GM19372 (cell line): ENCODE data around the gene MYADML2.

Experiments
- ATAC-seq: cut with Tn5 transposase; IDR thresholded peaks from one replicate; pipeline ENCODE4 v1.9.1; 2021; ENCODE audit warnings: mild to moderate bottlenecking, low read depth, moderate library complexity; ENCODE audit not compliant: unreplicated experiment

MYADML2 gene

DNA sequence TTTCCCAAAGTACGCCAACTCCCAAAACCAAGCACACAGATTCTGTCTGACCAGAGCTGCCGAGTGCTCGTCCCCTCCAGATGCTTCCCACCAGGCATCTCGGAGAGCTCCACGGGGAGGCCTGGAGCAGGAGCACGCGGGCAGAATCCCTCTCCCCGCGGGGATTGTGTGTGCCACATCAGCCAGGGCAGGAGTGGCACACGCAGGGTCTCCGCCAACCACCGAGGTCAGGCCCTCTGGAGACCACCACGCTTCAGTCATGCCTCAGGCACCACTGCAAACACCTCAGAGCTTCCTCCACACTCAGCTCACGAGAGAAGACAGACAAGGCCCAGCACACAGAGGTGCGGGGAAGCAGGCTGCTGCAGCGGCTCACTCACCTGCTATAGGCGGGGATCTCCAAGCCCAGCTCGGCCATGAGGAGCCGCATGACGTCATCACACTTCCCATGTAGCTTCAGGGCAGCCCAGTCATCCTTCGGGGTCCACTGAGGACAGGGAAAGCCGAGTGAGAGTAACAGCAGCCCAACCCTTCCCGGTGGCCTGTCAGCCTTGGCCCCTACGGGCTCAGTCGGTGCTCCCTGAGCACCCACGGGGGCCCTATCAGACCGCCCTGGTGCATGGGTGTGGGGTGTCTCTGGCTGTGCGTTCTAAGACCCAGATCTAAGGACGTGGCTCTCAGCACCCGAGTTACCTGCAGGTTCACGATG, 33.5 kb downstream of the MYADML2 start:
- ATAC-seq = no peak

DNA sequence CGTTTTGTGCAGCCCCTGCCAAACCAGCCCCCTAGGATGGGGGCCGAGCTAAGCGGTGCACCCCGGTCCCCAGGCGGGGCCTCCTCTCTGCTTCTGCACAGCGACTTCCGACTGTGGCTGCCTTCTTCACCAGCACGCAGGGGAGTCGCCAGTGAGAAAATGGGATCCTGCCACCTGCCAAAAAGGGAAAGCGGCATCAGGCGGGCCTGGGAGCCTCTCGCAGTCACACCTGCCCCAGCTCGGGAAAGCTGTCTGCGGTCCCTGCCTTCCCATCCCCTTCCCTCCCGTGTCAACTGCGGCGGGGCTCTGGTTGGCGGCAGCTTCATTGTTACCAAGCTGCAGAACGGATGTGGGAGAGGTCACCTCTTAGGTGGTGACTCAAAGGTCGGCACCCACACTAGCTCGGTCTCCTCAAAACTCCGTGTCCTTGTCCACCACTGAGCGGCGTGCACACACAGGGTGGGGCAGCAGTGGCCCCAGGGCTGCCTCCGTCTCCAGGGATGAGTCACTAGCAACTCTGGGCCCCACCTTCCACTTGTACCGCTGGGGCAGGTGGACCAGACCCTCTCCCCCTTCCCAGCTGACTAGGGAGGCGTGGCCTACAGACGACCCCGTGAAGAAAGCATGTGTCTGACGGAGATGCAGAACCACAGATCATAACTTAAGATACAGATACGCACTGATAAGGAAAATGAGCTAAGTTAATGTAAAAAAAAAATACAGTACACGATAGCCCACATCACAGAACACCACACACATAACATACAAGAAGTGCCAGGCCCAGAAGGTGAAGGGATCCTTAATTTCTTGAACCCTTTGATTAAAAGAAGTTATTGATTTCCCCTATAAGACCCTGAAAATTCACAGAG, 34.4 kb downstream of the MYADML2 start:
- no peak for ATAC-seq

DNA sequence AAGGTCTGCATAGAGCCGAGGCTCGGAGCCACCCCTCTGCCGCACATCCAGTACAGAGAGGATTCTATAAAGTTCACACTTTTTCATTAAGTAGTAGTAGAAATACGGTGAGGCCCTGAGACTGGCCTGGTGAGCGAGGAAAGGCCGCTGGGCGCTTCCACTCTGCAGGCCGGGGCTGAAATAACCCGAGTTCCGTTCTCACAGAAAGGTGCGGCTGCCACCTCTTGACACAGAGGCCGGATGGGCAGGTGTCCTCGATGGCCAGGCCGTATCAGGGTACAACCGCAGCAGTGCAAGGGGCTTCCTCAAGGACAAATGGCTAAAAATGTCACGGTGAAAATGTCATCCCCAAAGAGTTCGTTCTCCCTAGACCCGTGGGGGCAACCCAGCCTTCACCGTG, 35.1 kb downstream of the MYADML2 start:
- no peak for ATAC-seq

- ATAC-seq = peak; percentile 83
Measured at GRCh38 chr17:81911277-81911961, 35.6 kb downstream of the MYADML2 start, which contains the start of gene PCYT2. PCYT2 (minus strand) TSS chr17:81911399; CDS start chr17:81911355, 44 bp downstream.

DNA sequence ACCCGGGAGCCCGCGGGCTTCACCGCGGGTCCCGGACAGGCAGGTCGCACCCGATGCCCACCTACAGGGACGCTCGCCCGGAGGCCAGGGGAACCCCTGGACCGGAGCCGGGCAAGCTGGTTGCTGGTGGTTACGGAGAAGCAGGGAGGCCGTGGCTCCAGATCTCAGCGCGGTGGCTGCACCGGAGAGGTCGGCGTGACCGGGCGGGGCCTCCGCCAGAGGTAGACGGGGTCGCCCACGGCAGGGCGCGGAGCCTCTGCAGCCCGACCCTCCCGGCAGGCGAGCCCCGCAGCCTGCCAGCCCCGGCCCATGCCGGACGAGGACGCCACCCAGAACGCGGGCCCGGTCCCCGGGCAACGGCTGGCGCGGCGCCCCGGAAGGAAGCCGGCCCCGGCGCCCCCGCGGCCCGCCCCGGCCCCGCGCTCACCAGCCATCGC, 36.2 kb downstream of the MYADML2 start:
- no peak for ATAC-seq

GRCh38 chr17:81909966-81910839, 36.8 kb downstream of the MYADML2 start:
- no peak for ATAC-seq

DNA sequence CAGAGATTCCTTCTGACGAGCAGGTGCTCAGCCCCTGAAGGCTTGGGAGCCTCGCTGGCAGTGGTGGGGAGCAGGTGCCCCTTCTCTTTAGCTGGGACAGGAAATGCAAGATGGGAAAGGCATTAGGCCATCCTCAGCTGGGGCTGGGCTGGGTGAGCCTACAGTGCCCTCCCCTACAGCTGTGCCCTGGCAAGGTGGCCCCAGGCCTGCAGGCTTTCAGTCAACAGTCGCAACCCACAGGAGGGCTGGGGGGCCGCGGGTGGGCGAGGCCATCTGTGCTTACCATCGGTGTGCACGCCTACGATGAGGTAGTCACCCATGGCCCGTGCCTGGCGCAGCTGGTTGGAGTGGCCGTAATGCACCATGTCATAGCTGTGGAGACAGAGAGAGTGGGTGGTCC, 37.8 kb downstream of the MYADML2 start:
- no peak for ATAC-seq

DNA sequence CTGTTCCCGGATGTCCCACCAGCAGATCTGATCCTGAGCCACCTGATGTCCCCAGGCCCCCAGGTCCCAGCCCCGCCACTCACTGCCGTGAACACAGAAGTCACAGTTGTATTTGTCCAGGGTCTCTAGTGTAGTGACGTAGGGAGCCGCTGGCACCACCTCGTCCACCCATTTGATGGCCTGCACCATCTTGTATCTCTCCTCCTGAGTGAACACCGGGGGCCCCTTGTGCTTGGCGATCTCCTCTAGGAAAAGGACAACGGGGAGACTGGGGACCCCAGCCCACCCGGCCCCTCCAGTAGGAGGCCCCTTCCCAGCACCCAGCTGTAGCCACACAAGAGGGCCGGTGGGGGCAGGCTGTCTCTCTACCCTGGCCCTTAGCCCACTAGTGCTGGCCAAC, 38.2 kb downstream of the MYADML2 start:
- ATAC-seq = no peak

GRCh38 chr17:81907219-81908145, 39.6 kb downstream of the MYADML2 start:
- ATAC-seq = no peak

GRCh38 chr17:81906476-81907218, 40.4 kb downstream of the MYADML2 start:
- no peak for ATAC-seq

DNA sequence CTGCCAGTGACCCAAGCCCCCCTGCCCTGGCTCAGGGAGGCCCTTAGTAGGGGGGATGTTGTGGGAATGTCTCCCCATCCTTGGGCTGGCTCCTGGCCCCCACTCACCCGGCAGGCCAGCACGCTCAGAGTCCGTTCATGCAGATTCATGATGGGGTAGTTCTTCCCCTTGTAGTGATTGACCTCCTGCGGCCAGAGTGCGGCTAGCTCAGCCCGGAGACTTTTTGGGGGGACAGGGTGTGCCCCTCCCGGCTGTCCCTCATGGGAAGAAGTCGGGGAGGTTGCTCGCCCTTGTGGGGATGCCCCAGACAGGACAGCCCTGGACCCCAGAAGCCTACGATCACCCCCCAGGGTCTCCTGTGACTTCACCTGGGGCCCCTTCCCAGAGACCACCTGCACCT, 41.0 kb downstream of the MYADML2 start:
- ATAC-seq = no peak

GRCh38 chr17:81905424-81905875, 41.6 kb downstream of the MYADML2 start:
- no peak for ATAC-seq

GRCh38 chr17:81904600-81905423, 42.2 kb downstream of the MYADML2 start:
- ATAC-seq = no peak

GRCh38 chr17:81903896-81904599, 43.0 kb downstream of the MYADML2 start:
- no peak for ATAC-seq

- no peak for ATAC-seq
Measured at GRCh38 chr17:81903415-81903831, 43.6 kb downstream of the MYADML2 start.

GRCh38 chr17:81902653-81903414, 44.2 kb downstream of the MYADML2 start:
- no peak for ATAC-seq
